ENCODE data around the gene TCEA3. TPM values are rescaled to one million over a fixed set of nuclear protein-coding genes. Genes with fewer than 3 reads are reported as not detected.

Gene TCEA3
- polyA plus RNA-seq, 3 donors: 0.26 to 0.52 TPM; not detected in 1

GRCh38 chr1:23437355-23437664 is 12.8 kb upstream of the TCEA3 start:
- Histone ChIP-seq H3K27me3 (ENCODE audit: control insufficient read depth in 2 of 2, insufficient read depth in 2 of 2, low read length in 2 of 2) (peaks cover 0 to 2% of the 10 kb centered on the region in 2 donors), H4K20me1 (ENCODE audit: insufficient read depth, low read length) (no peaks in the 10 kb centered on the region), H3K36me3 (replicated peaks in 1 of 2; ENCODE audit: control insufficient read depth in 1 of 2, insufficient read depth in 2 of 2, low read length in 2 of 2) (no peaks in the 10 kb centered on the region), H3K27ac (ENCODE audit: low read depth in 1 of 2, low read length in 2 of 2) (no peak overlapping the region), H3K4me2 (replicated peaks; ENCODE audit: extremely low read depth, low read length, poor library complexity, severe bottlenecking) (no peak overlapping the region), H2AFZ (ENCODE audit: insufficient read depth, low read depth, low read length, poor library complexity, severe bottlenecking) (no peak overlapping the region), H3K9ac (ENCODE audit: insufficient read depth, low read length, poor library complexity, severe bottlenecking) (no peak overlapping the region), H3K9me3 (replicated peaks in 1 of 2; ENCODE audit: control insufficient read depth in 1 of 2, insufficient read depth in 1 of 2, low read length in 2 of 2) (no peaks in the 10 kb centered on the region), H3K79me2 (ENCODE audit: insufficient read depth, low read length) (no peaks in the 10 kb centered on the region), H3K4me1 (ENCODE audit: control insufficient read depth in 1 of 2, insufficient read depth in 2 of 2, low read length in 2 of 2) (no peaks in the 10 kb centered on the region), H3K4me3 (replicated peaks in 1 of 3; ENCODE audit: low read depth in 2 of 3, low read length in 3 of 3) (no peak overlapping the region)
- H3K9me3 Mint-ChIP-seq: peaks cover 0 to 3% (median 0%) of the 10 kb centered on the region in 7 donors
- no peak for DNase-seq
- WGBS (ENCODE audit: insufficient coverage): 95% methylated on average over 13 of the region's 13 CpGs
- no peak overlapping the region for H3K27ac Mint-ChIP-seq
- no peaks in the 10 kb centered on the region for H3K4me1 Mint-ChIP-seq
- H3K4me3 Mint-ChIP-seq: no peak overlapping the region
- no peaks in the 10 kb centered on the region for H3K36me3 Mint-ChIP-seq
- intact Hi-C loops (cut with micrococcal nuclease): no loop called here
- TF ChIP-seq, protein P1, sequence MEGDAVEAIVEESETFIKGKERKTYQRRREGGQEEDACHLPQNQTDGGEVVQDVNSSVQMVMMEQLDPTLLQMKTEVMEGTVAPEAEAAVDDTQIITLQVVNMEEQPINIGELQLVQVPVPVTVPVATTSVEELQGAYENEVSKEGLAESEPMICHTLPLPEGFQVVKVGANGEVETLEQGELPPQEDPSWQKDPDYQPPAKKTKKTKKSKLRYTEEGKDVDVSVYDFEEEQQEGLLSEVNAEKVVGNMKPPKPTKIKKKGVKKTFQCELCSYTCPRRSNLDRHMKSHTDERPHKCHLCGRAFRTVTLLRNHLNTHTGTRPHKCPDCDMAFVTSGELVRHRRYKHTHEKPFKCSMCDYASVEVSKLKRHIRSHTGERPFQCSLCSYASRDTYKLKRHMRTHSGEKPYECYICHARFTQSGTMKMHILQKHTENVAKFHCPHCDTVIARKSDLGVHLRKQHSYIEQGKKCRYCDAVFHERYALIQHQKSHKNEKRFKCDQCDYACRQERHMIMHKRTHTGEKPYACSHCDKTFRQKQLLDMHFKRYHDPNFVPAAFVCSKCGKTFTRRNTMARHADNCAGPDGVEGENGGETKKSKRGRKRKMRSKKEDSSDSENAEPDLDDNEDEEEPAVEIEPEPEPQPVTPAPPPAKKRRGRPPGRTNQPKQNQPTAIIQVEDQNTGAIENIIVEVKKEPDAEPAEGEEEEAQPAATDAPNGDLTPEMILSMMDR (IDR thresholded peaks at IDR 0.05): no peak
- H3K27me3 Mint-ChIP-seq (ENCODE audit: low read depth in 3 of 3): peaks cover 7 to 19% (median 17%) of the 10 kb centered on the region in 3 donors

GRCh38 chr1:23436520-23437354 is 12.2 kb upstream of the TCEA3 start:
- no peak overlapping the region for H3K4me3 ChIP-seq (replicated peaks in 1 of 3; ENCODE audit: low read depth in 2 of 3, low read length in 3 of 3)
- H3K4me1 Mint-ChIP-seq: no peaks in the 10 kb centered on the region
- no peak overlapping the region for H3K27ac Mint-ChIP-seq
- H3K36me3 ChIP-seq (replicated peaks in 1 of 2; ENCODE audit: control insufficient read depth in 1 of 2, insufficient read depth in 2 of 2, low read length in 2 of 2): no peaks in the 10 kb centered on the region
- H3K4me3 Mint-ChIP-seq: peak overlapping the region in 1 of 2 donors; percentile 26
- intact Hi-C loops (cut with micrococcal nuclease): no loop called here
- no peak for DNase-seq
- peaks cover 0 to 3% (median 0%) of the 10 kb centered on the region in 7 donors for H3K9me3 Mint-ChIP-seq
- no peaks in the 10 kb centered on the region for H3K4me1 ChIP-seq (ENCODE audit: control insufficient read depth in 1 of 2, insufficient read depth in 2 of 2, low read length in 2 of 2)
- no peaks in the 10 kb centered on the region for H3K36me3 Mint-ChIP-seq
- H3K27me3 Mint-ChIP-seq (ENCODE audit: low read depth in 3 of 3): peaks cover 7 to 19% (median 17%) of the 10 kb centered on the region in 3 donors
- no peak overlapping the region for H3K9ac ChIP-seq (ENCODE audit: insufficient read depth, low read length, poor library complexity, severe bottlenecking)
- no peaks in the 10 kb centered on the region for H3K9me3 ChIP-seq (replicated peaks in 1 of 2; ENCODE audit: control insufficient read depth in 1 of 2, insufficient read depth in 1 of 2, low read length in 2 of 2)
- H3K4me2 ChIP-seq (replicated peaks; ENCODE audit: extremely low read depth, low read length, poor library complexity, severe bottlenecking): no peak overlapping the region
- 67% methylated on average over 38 of the region's 49 CpGs for WGBS (ENCODE audit: insufficient coverage)
- TF ChIP-seq, protein P1 (IDR thresholded peaks at IDR 0.05): no peak
- no peaks in the 10 kb centered on the region for H3K79me2 ChIP-seq (ENCODE audit: insufficient read depth, low read length)
- H4K20me1 ChIP-seq (ENCODE audit: insufficient read depth, low read length): no peaks in the 10 kb centered on the region
- no peak overlapping the region for H3K27ac ChIP-seq (ENCODE audit: low read depth in 1 of 2, low read length in 2 of 2)
- H3K27me3 ChIP-seq (ENCODE audit: control insufficient read depth in 2 of 2, insufficient read depth in 2 of 2, low read length in 2 of 2): peaks cover 0 to 2% of the 10 kb centered on the region in 2 donors
- H2AFZ ChIP-seq (ENCODE audit: insufficient read depth, low read depth, low read length, poor library complexity, severe bottlenecking): no peak overlapping the region

Data from CD14-positive monocyte (primary cell).